IMR-90 (cell line): ENCODE data around the gene ARRDC3. TPM values are rescaled to one million over a fixed set of nuclear protein-coding genes. Genes with fewer than 3 reads are reported as not detected.

Experiments
- ATAC-seq: fragments of 200-7000 bp; cut with Tn5 transposase; 2 replicates; pipeline ENCODE4 v1.9.1; 2020; ENCODE audit warnings: low read depth, mild to moderate bottlenecking, moderate library complexity
- BruUV-seq: library from RNA; stranded (reverse); fragments of 400-500 nt; replicated peaks from 2 replicates; lab custom pipeline; 2021; lab: Mats Ljungman, UMichigan
- CTCF ChIA-PET: fragments of 300-600 bp; formaldehyde crosslinking; extraction: SDS; loops from one replicate; lab custom pipeline; 2021; ENCODE audit warnings: antibody characterized with exemption; lab: Yijun Ruan, JAX
- POLR2A ChIA-PET: fragments of 300-600 bp; sonication (Branson Sonifier 250); formaldehyde crosslinking; loops from one replicate; lab custom pipeline; 2022; ENCODE audit warnings: antibody characterized with exemption; ENCODE audit not compliant: unreplicated experiment; lab: Charles Lee
- DNase-seq: peaks from one replicate; pipeline ENCODE4 v3.0.0; 2013
- H2AFZ ChIP-seq: replicated peaks from 2 replicates; pipeline ENCODE3; 2013; ENCODE audit warnings: low read length, mild to moderate bottlenecking; ENCODE audit not compliant: poor library complexity
- H2AK5ac ChIP-seq: 2 replicates; pipeline ENCODE4 v1.6.1; 2013; ENCODE audit warnings: low read depth, low read length, inconsistent platforms
- H2AK9ac ChIP-seq: replicated peaks from 2 replicates; pipeline ENCODE3; 2013; ENCODE audit warnings: mild to moderate bottlenecking, low read depth, low read length, moderate library complexity; ENCODE audit not compliant: poor library complexity
- H2BK120ac ChIP-seq: 2 replicates; pipeline ENCODE4 v1.6.1; 2013; ENCODE audit warnings: low read depth, low read length, inconsistent platforms
- H2BK15ac ChIP-seq: 3 replicates; pipeline ENCODE4 v1.6.1; 2013; ENCODE audit warnings: low read depth, low read length, inconsistent platforms
- H2BK20ac ChIP-seq: 2 replicates; pipeline ENCODE4 v1.6.1; 2013; ENCODE audit warnings: low read depth, mild to moderate bottlenecking, inconsistent platforms, low read length, moderate library complexity
- H2BK5ac ChIP-seq: 2 replicates; pipeline ENCODE4 v1.6.1; 2013; ENCODE audit warnings: mild to moderate bottlenecking, low read depth, low read length, inconsistent platforms; ENCODE audit not compliant: poor library complexity, severe bottlenecking
- H3K14ac ChIP-seq: replicated peaks from 2 replicates; pipeline ENCODE4 v1.6.1; 2013; ENCODE audit warnings: low read depth, low read length, inconsistent platforms
- H3K18ac ChIP-seq: 2 replicates; pipeline ENCODE4 v1.6.1; 2013; ENCODE audit warnings: low read depth, low read length, control low read depth
- H3K23ac ChIP-seq: 2 replicates; pipeline ENCODE4 v1.6.1; 2013; ENCODE audit warnings: low read depth, low read length, inconsistent platforms
- H3K27ac ChIP-seq: 2 replicates; pipeline ENCODE4 v1.5.1; 2013; ENCODE audit warnings: mild to moderate bottlenecking, control low read depth, low read length; ENCODE audit not compliant: insufficient read depth
- H3K27me3 ChIP-seq: 2 replicates; pipeline ENCODE4 v1.6.1; 2013; ENCODE audit warnings: low read length; ENCODE audit not compliant: control insufficient read depth, insufficient read depth
- H3K36me3 ChIP-seq: 2 replicates; pipeline ENCODE4 v1.6.1; 2013; ENCODE audit warnings: low read length, mixed read lengths; ENCODE audit not compliant: control insufficient read depth, insufficient read depth
- H3K4ac ChIP-seq: 2 replicates; pipeline ENCODE4 v1.6.1; 2013; ENCODE audit warnings: low read depth, low read length, inconsistent platforms
- H3K4me1 ChIP-seq: 2 replicates; pipeline ENCODE4 v1.6.1; 2013; ENCODE audit warnings: low read length, mixed read lengths; ENCODE audit not compliant: control insufficient read depth, insufficient read depth
- H3K4me2 ChIP-seq: 2 replicates; pipeline ENCODE4 v1.6.1; 2013; ENCODE audit warnings: low read depth, mild to moderate bottlenecking, control low read depth, low read length, moderate library complexity
- H3K4me3 ChIP-seq: 2 replicates; pipeline ENCODE4 v1.5.1; 2013; ENCODE audit warnings: low read depth, mild to moderate bottlenecking, control low read depth, low read length, moderate library complexity; ENCODE audit not compliant: insufficient read depth
- H3K56ac ChIP-seq: 2 replicates; pipeline ENCODE4 v1.6.1; 2013; ENCODE audit warnings: low read length, inconsistent platforms; ENCODE audit not compliant: insufficient read depth; ENCODE audit errors: extremely low read depth
- H3K79me1 ChIP-seq, 2 experiments: 2 replicates each; pipeline ENCODE4 v1.6.1; 2013; ENCODE audit warnings: low read length in 2 of 2, inconsistent platforms in 1 of 2, low read depth in 1 of 2
- H3K9ac ChIP-seq: 2 replicates; pipeline ENCODE4 v1.6.1; 2013; ENCODE audit warnings: low read depth, low read length, control low read depth
- H3K9me1 ChIP-seq: 2 replicates; pipeline ENCODE4 v1.6.1; 2013; ENCODE audit warnings: low read length, inconsistent platforms; ENCODE audit not compliant: insufficient read depth
- H3K9me3 ChIP-seq: 2 replicates; pipeline ENCODE4 v1.6.1; 2013; ENCODE audit warnings: low read length; ENCODE audit not compliant: control insufficient read depth, insufficient read depth
- H4K20me1 ChIP-seq: 2 replicates; pipeline ENCODE4 v1.6.1; 2013; ENCODE audit warnings: low read length, inconsistent platforms; ENCODE audit not compliant: insufficient read depth
- H4K5ac ChIP-seq: 2 replicates; pipeline ENCODE4 v1.6.1; 2013; ENCODE audit warnings: mild to moderate bottlenecking, low read depth, low read length, control low read depth
- H4K8ac ChIP-seq, 2 experiments: 2 replicates each; pipeline ENCODE4 v1.6.1; 2013; ENCODE audit warnings: low read depth in 2 of 2, low read length in 2 of 2, control low read depth in 1 of 2, inconsistent platforms in 1 of 2
- H4K91ac ChIP-seq: 2 replicates; pipeline ENCODE4 v1.6.1; 2013; ENCODE audit warnings: low read depth, low read length, inconsistent platforms; ENCODE audit not compliant: insufficient read depth
- BHLHE40 ChIP-seq: fragments of 150-350 bp; IDR thresholded peaks from 2 replicates; pipeline ENCODE4 v1.6.1; 2016; ENCODE audit warnings: mild to moderate bottlenecking, low read depth, low read length
- CTCF ChIP-seq: conservative IDR thresholded peaks from 2 replicates; pipeline ENCODE4 v1.5.1; 2012; ENCODE audit warnings: mild to moderate bottlenecking, low read depth, low read length, improper control_type of control experiment
- FOS ChIP-seq: fragments of 150-350 bp; IDR thresholded peaks from 2 replicates; pipeline ENCODE4 v1.6.1; 2016; ENCODE audit warnings: low read depth, low read length
- MAFK ChIP-seq: IDR thresholded peaks from 2 replicates; pipeline ENCODE4 v1.6.1; 2012; ENCODE audit warnings: low read depth, low read length, improper control_type of control experiment
- MAZ ChIP-seq: IDR thresholded peaks from 2 replicates; pipeline ENCODE4 v1.6.1; 2012; ENCODE audit warnings: low read depth, mild to moderate bottlenecking, low read length, improper control_type of control experiment, moderate library complexity, borderline replicate concordance
- MXI1 ChIP-seq: IDR thresholded peaks from 2 replicates; pipeline ENCODE4 v1.6.1; 2012; ENCODE audit warnings: low read depth, mild to moderate bottlenecking, low read length, moderate library complexity, borderline replicate concordance
- RAD21 ChIP-seq: IDR thresholded peaks from 2 replicates; pipeline ENCODE4 v1.6.1; 2012; ENCODE audit warnings: low read length, improper control_type of control experiment
- RCOR1 ChIP-seq: IDR thresholded peaks from 2 replicates; pipeline ENCODE4 v1.6.1; 2012; ENCODE audit warnings: mild to moderate bottlenecking, low read length, improper control_type of control experiment; ENCODE audit not compliant: insufficient replicate concordance
- WGBS, 2 experiments: methylation state at CpG; one replicate each; pipeline versions ENCODE4 v1.1.5 to v1.1.7; 2013; ENCODE audit warnings: missing lambda C conversion rate in 2 of 2; ENCODE audit not compliant: insufficient read length in 1 of 2; ENCODE audit errors: extremely low coverage in 2 of 2; 5-methylcytosine and 5-hydroxymethylcytosine counted together
- dilution Hi-C: fragments of 300-500 bp; cut with HindIII; formaldehyde crosslinking; loops from one replicate; pipeline ENCODE4 v1.14.3; 2018; ENCODE audit warnings: low sequenced_read_pairs; ENCODE audit not compliant: unreplicated experiment
- in situ Hi-C: fragments of 300-500 bp; cut with MboI; formaldehyde crosslinking; loops from 3 replicates; pipeline ENCODE4 v1.14.3; 2019; ENCODE audit warnings: low sequenced_read_pairs, inconsistent platforms, mixed read lengths
- intact Hi-C: fragments of 100-400 bp; cut with micrococcal nuclease; formaldehyde crosslinking; loops from 2 replicates; pipeline ENCODE4 v1.10.0; 2022
- polyA plus RNA-seq, 3 experiments: library from polyadenylated mRNA; depleted of rRNA; stranded (reverse); fragments of >200 nt; gene quantifications; 2 replicates each; pipeline ENCODE4 v1.2.3, GENCODE V29; 2012; ENCODE audit warnings: low replicate concordance in 1 of 3
- total RNA-seq: library from RNA; depleted of rRNA; stranded (reverse); fragments of >200 nt; gene quantifications from 2 replicates; pipeline ENCODE4 v1.2.3, GENCODE V29; 2012
- TF ChIP-seq, protein P1 (sequence below): fragments of 150-350 bp; IDR thresholded peaks from 2 replicates; pipeline ENCODE4 v1.6.1; 2016; ENCODE audit warnings: low read depth, mild to moderate bottlenecking, low read length, moderate library complexity, borderline replicate concordance
- TF ChIP-seq, protein P2 (sequence below): fragments of 150-350 bp; IDR thresholded peaks from 2 replicates; pipeline ENCODE4 v1.6.1; 2017; ENCODE audit warnings: mild to moderate bottlenecking, antibody characterized with exemption, low read length, low read depth

ARRDC3 gene
- total and polyA plus RNA-seq, 2 of the 4 experiments (the other 2 are of a cell fraction): 19.3 to 86.7 TPM

GRCh38 chr5:91359962-91360609 lies 23.0 kb downstream of the ARRDC3 start:
- intact Hi-C loops: loop anchor here (5.0 kb wide), 1 partner anchor 33 kb away; no protein-coding TSS in a partner anchor
- H2BK5ac ChIP-seq: no peak overlapping the region
- H2AK9ac ChIP-seq: no peak overlapping the region
- no peaks in the 10 kb centered on the region for H3K36me3 ChIP-seq
- H3K56ac ChIP-seq: no peak overlapping the region
- ChIA-PET CTCF (interaction anchor here (1.0 kb wide), 1 partner anchor 140 kb away, joined by 3 read pairs; no protein-coding TSS in a partner anchor), POLR2A (interaction anchor here (0.6 kb wide), 1 partner anchor 23 kb away, joined by 5 read pairs; the partner anchor contains the start of gene ARRDC3)
- no peak for DNase-seq
- H2BK15ac ChIP-seq: no peak overlapping the region
- H3K9ac ChIP-seq: no peak overlapping the region
- in situ Hi-C loops: no loop called here
- H3K4me3 ChIP-seq: no peak overlapping the region
- 0 out of 2 replicates have a peak, but pooled peaks cover 2% of the 10 kb centered on the region for H3K9me1 ChIP-seq
- no peak overlapping the region for H3K14ac ChIP-seq
- no peaks in the 10 kb centered on the region for H3K79me1 ChIP-seq
- no peak overlapping the region for H2AK5ac ChIP-seq
- no peaks in the 10 kb centered on the region for H3K27me3 ChIP-seq
- H3K18ac ChIP-seq: no peak overlapping the region
- H4K20me1 ChIP-seq: no peaks in the 10 kb centered on the region
- no peak overlapping the region for H3K23ac ChIP-seq
- BruUV-seq: no TSS peak
- no peak overlapping the region for H4K8ac ChIP-seq
- ATAC-seq: no peak
- no peak overlapping the region for H3K4ac ChIP-seq
- H3K4me1 ChIP-seq: peaks cover 7% of the 10 kb centered on the region
- TF ChIP-seq FOS (no peak), MAZ (no peak), MAFK (no peak), RCOR1 (no peak), BHLHE40 (no peak), CTCF (no peak), RAD21 (no peak), MXI1 (no peak)
- TF ChIP-seq, protein P1, sequence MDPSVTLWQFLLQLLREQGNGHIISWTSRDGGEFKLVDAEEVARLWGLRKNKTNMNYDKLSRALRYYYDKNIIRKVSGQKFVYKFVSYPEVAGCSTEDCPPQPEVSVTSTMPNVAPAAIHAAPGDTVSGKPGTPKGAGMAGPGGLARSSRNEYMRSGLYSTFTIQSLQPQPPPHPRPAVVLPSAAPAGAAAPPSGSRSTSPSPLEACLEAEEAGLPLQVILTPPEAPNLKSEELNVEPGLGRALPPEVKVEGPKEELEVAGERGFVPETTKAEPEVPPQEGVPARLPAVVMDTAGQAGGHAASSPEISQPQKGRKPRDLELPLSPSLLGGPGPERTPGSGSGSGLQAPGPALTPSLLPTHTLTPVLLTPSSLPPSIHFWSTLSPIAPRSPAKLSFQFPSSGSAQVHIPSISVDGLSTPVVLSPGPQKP: no peak
- TF ChIP-seq, protein P2, sequence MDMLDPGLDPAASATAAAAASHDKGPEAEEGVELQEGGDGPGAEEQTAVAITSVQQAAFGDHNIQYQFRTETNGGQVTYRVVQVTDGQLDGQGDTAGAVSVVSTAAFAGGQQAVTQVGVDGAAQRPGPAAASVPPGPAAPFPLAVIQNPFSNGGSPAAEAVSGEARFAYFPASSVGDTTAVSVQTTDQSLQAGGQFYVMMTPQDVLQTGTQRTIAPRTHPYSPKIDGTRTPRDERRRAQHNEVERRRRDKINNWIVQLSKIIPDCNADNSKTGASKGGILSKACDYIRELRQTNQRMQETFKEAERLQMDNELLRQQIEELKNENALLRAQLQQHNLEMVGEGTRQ: no peak
- dilution Hi-C loops: no loop called here
- no peak overlapping the region for H2BK20ac ChIP-seq
- no CpG with 5 or more reads among the region's 4 CpGs for WGBS, 2 experiments
- no peak overlapping the region for H4K91ac ChIP-seq
- H3K27ac ChIP-seq: no peak overlapping the region
- H3K4me2 ChIP-seq: no peak overlapping the region
- H2AFZ ChIP-seq: no peak overlapping the region
- no peak overlapping the region for H2BK120ac ChIP-seq
- no peak overlapping the region for H4K5ac ChIP-seq
- H3K9me3 ChIP-seq: no peaks in the 10 kb centered on the region
